ENCODE results near the gene TRIM62. TPM values are rescaled to one million over a fixed set of nuclear protein-coding genes. Genes with fewer than 3 reads are reported as not detected.

Gene TRIM62
- total and polyA plus RNA-seq, 4 donors = 0.60 to 1.3 (median 1.1) TPM

- no peaks in the 10 kb centered on the region for H3K27me3 ChIP-seq (ENCODE audit: control insufficient read depth in 4 of 4, insufficient read depth in 4 of 4, low read length in 3 of 4)
- no peaks in the 10 kb centered on the region for H3K36me3 ChIP-seq (ENCODE audit: control insufficient read depth in 4 of 4, insufficient read depth in 3 of 4, low read depth in 1 of 4, low read length in 3 of 4)
- WGBS = 82% methylated on average over 11 of the region's 11 CpGs
- no peak overlapping the region for H3K27ac ChIP-seq (ENCODE audit: low read depth in 1 of 2, low read length in 2 of 2)
- TF ChIP-seq HNF4A (conservative IDR thresholded peaks at IDR 0.05) = no peak
- no peak for TF ChIP-seq ZBTB33 (IDR thresholded peaks at IDR 0.05)
- TF ChIP-seq GABPA (IDR thresholded peaks at IDR 0.05 in 1 of 2, conservative IDR thresholded peaks at IDR 0.05 in 1 of 2) = no peak
- no peak for TF ChIP-seq CTCF (IDR thresholded peaks at IDR 0.05; ENCODE audit: low read depth, low read length, missing input control)
- no peak for TF ChIP-seq FOXA1 (IDR thresholded peaks at IDR 0.05)
- TF ChIP-seq MAX (IDR thresholded peaks at IDR 0.05) = no peak
- TF ChIP-seq ATF3 (IDR thresholded peaks at IDR 0.05) = no peak
- no peak for TF ChIP-seq NR2F2 (IDR thresholded peaks at IDR 0.05)
- no peak for TF ChIP-seq RAD21 (IDR thresholded peaks at IDR 0.05)
- TF ChIP-seq YY1 (IDR thresholded peaks at IDR 0.05) = no peak
- TF ChIP-seq TAF1 (conservative IDR thresholded peaks at IDR 0.05) = no peak
- no peak for TF ChIP-seq REST (IDR thresholded peaks at IDR 0.05)
- TF ChIP-seq FOXA2 (IDR thresholded peaks at IDR 0.05) = no peak
- TF ChIP-seq RXRA (IDR thresholded peaks at IDR 0.05) = no peak
- H3K4me1 ChIP-seq (ENCODE audit: control insufficient read depth in 4 of 4, insufficient read depth in 4 of 4, low read length in 3 of 4) = no peaks in the 10 kb centered on the region
- H3K9me3 ChIP-seq (ENCODE audit: control insufficient read depth in 4 of 4, low read length in 3 of 4) = no peaks in the 10 kb centered on the region
- no peak overlapping the region for H3K4me3 ChIP-seq (ENCODE audit: low read depth in 1 of 3, low read length in 3 of 3)
- DNase-seq (ENCODE audit: low spot score) = no peak
- H3K9ac ChIP-seq (ENCODE audit: low read depth in 1 of 2, low read length in 2 of 2) = no peak overlapping the region
These were observed 13.1 kb downstream of the TRIM62 start for GRCh38 chr1:33168556-33169289.
